Keratinocyte (primary cell): ENCODE results near the gene KCNN3.

Source experiments
- EZH2 ChIP-seq: IDR thresholded peaks from one replicate; pipeline ENCODE4 v1.6.1; 2012; ENCODE audit warnings: inconsistent platforms, mild to moderate bottlenecking, low read length, moderate library complexity
- TF ChIP-seq, protein P1 (sequence below), 3 experiments: IDR thresholded peaks in 1 of 3; conservative IDR thresholded peaks in 1 of 3; optimal IDR thresholded peaks in 1 of 3; 2 replicates in 2 of 3; 3 replicates in 1 of 3; pipeline versions ENCODE3 to v1.5.1; 2011; ENCODE audit warnings: low read length in 3 of 3, mild to moderate bottlenecking in 3 of 3, moderate library complexity in 2 of 3, control low read depth in 1 of 3, inconsistent platforms in 1 of 3; ENCODE audit not compliant: insufficient read depth in 2 of 3; ENCODE audit errors: extremely low read depth in 1 of 3

DNA sequence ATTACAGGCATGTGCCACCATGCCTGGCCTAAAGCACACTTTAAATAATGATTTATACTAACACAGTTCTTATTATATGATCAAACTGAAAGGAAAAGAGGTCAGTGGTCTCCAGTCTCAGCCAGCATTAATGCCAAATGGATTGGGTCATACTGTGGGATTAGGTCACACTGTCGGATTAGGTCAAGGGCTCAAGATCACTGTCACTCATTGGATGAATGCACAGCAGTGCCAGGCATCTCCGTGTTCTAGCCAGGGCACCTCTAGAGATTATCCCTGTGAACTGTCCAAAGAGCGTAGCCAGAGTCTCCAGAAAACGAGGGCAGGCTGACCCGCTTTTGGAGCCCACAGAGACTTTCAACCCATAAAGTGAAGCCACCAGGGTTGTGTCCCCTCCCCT, 70.9 kb downstream of the KCNN3 start:
- TF ChIP-seq, protein P1, sequence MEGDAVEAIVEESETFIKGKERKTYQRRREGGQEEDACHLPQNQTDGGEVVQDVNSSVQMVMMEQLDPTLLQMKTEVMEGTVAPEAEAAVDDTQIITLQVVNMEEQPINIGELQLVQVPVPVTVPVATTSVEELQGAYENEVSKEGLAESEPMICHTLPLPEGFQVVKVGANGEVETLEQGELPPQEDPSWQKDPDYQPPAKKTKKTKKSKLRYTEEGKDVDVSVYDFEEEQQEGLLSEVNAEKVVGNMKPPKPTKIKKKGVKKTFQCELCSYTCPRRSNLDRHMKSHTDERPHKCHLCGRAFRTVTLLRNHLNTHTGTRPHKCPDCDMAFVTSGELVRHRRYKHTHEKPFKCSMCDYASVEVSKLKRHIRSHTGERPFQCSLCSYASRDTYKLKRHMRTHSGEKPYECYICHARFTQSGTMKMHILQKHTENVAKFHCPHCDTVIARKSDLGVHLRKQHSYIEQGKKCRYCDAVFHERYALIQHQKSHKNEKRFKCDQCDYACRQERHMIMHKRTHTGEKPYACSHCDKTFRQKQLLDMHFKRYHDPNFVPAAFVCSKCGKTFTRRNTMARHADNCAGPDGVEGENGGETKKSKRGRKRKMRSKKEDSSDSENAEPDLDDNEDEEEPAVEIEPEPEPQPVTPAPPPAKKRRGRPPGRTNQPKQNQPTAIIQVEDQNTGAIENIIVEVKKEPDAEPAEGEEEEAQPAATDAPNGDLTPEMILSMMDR (optimal IDR thresholded peaks at IDR 0.05 in 1 of 3, IDR thresholded peaks at IDR 0.05 in 1 of 3, conservative IDR thresholded peaks at IDR 0.05 in 1 of 3; ENCODE audit: extremely low read depth in 1 of 3, insufficient read depth in 2 of 3, low read length in 3 of 3), result no peak
- no peak for TF ChIP-seq EZH2
